ENCODE measurements around the gene PKHD1.

Gene PKHD1

GRCh38 chr6:52123251-52123650 lies 35.8 kb upstream of the PKHD1 start:
- H3K9me3 ChIP-seq (ENCODE audit: control insufficient read depth, insufficient read depth, low read length): no peaks in the 10 kb centered on the region; the same call in 1 of the 2 replicates
- no peaks in the 10 kb centered on the region for H3K36me3 ChIP-seq (ENCODE audit: insufficient read depth, low read length)
- no peaks in the 10 kb centered on the region for H3K4me1 ChIP-seq (ENCODE audit: insufficient read depth, low read length)
- no peak overlapping the region for H3K9ac ChIP-seq (ENCODE audit: low read depth, low read length)

DNA sequence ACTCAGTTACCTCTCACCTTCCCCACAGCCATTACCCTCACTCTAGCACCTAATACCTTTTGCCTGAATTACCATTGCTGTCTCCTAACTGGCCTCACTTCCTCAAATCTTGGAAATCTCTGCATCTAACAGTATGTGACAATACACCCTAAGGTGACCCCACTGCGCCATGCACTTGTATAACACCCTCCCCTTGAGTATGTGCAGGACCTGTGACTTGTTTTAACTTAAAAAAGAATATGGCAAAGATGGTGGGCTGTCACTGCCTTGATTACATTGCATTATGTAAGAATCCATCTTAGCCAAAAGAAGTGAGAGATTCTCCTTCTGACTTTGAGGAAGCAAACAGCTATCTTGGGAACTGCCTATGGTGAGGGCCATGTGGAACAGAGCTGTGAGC lies 29.9 kb upstream of the PKHD1 start:
- H3K36me3 ChIP-seq (ENCODE audit: insufficient read depth, low read length): no peaks in the 10 kb centered on the region
- no peaks in the 10 kb centered on the region for H3K4me1 ChIP-seq (ENCODE audit: insufficient read depth, low read length)
- no peaks in the 10 kb centered on the region; the same call in 1 of the 2 replicates for H3K9me3 ChIP-seq (ENCODE audit: control insufficient read depth, insufficient read depth, low read length)
- no peak overlapping the region for H3K9ac ChIP-seq (ENCODE audit: low read depth, low read length)

GRCh38 chr6:52116605-52116948 lies 29.2 kb upstream of the PKHD1 start:
- H3K4me1 ChIP-seq (ENCODE audit: insufficient read depth, low read length): no peaks in the 10 kb centered on the region
- H3K9me3 ChIP-seq (ENCODE audit: control insufficient read depth, insufficient read depth, low read length): no peaks in the 10 kb centered on the region
- H3K9ac ChIP-seq (ENCODE audit: low read depth, low read length): no peak overlapping the region
- no peaks in the 10 kb centered on the region for H3K36me3 ChIP-seq (ENCODE audit: insufficient read depth, low read length)

GRCh38 chr6:52115891-52116604 lies 28.6 kb upstream of the PKHD1 start:
- Histone ChIP-seq H3K36me3 (ENCODE audit: insufficient read depth, low read length) (no peaks in the 10 kb centered on the region), H3K9me3 (ENCODE audit: control insufficient read depth, insufficient read depth, low read length) (peaks cover 3% of the 10 kb centered on the region; the same call in 1 of the 2 replicates), H3K9ac (ENCODE audit: low read depth, low read length) (no peak overlapping the region), H3K4me1 (ENCODE audit: insufficient read depth, low read length) (no peaks in the 10 kb centered on the region)

GRCh38 chr6:52115145-52115741 lies 27.8 kb upstream of the PKHD1 start:
- Histone ChIP-seq H3K9ac (ENCODE audit: low read depth, low read length) (no peak overlapping the region), H3K9me3 (ENCODE audit: control insufficient read depth, insufficient read depth, low read length) (peaks cover 3% of the 10 kb centered on the region; the same call in 1 of the 2 replicates), H3K4me1 (ENCODE audit: insufficient read depth, low read length) (no peaks in the 10 kb centered on the region), H3K36me3 (ENCODE audit: insufficient read depth, low read length) (no peaks in the 10 kb centered on the region)

GRCh38 chr6:52109171-52109571 lies 21.8 kb upstream of the PKHD1 start:
- Histone ChIP-seq H3K4me1 (ENCODE audit: insufficient read depth, low read length) (peaks cover 5% of the 10 kb centered on the region), H3K9ac (ENCODE audit: low read depth, low read length) (no peak overlapping the region), H3K9me3 (ENCODE audit: control insufficient read depth, insufficient read depth, low read length) (peaks cover 3% of the 10 kb centered on the region; the same call in 1 of the 2 replicates), H3K36me3 (ENCODE audit: insufficient read depth, low read length) (no peaks in the 10 kb centered on the region)

DNA sequence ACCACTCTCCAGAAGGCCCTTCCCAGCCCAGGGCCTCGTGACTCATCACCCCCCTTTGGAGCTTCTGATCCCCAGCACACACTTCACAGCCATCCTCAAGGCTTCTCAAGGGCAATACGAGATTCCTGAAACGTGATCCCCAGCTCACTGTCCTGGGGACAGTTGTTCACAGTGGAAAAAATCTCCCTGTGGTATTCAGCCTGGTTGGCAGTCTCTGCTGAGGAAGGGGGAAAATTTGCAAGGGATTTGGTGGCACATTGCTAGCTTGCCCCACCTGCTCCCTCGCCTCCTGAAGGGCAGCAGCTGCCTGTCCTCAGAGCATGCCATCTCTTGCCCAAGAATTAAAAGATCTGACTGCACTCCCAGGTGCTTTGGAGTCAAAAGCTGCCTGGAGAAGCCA lies 20.7 kb upstream of the PKHD1 start:
- Histone ChIP-seq H3K36me3 (ENCODE audit: insufficient read depth, low read length) (no peaks in the 10 kb centered on the region), H3K9me3 (ENCODE audit: control insufficient read depth, insufficient read depth, low read length) (peaks cover 3% of the 10 kb centered on the region; the same call in 1 of the 2 replicates), H3K4me1 (ENCODE audit: insufficient read depth, low read length) (peaks cover 5% of the 10 kb centered on the region), H3K9ac (ENCODE audit: low read depth, low read length) (no peak overlapping the region)

- no peak overlapping the region for H3K9ac ChIP-seq (ENCODE audit: low read depth, low read length)
- H3K36me3 ChIP-seq (ENCODE audit: insufficient read depth, low read length): no peaks in the 10 kb centered on the region
- H3K4me1 ChIP-seq (ENCODE audit: insufficient read depth, low read length): peaks cover 5% of the 10 kb centered on the region
- H3K9me3 ChIP-seq (ENCODE audit: control insufficient read depth, insufficient read depth, low read length): peaks cover 3% of the 10 kb centered on the region; the same call in 1 of the 2 replicates
These were observed 19.6 kb upstream of the PKHD1 start for GRCh38 chr6:52106994-52107393.

DNA sequence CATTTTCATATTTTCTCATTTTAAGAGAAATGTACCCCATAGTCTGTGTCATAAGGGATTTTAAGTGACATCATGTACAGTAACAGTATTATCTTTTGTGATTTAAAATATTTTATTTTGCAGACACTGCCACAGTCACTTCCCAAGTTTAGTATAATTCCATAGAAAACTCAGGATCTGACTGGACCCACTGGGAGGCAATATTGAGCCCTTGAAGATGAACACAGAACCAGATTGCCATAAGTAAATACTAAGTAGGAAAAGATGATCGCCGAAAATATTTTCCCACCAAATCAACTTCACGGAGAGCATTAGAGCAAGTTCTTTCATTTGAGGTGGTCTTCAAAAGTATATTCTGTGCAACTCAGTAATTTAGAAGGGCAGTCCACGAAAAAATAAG lies 17.6 kb upstream of the PKHD1 start:
- no peaks in the 10 kb centered on the region for H3K36me3 ChIP-seq (ENCODE audit: insufficient read depth, low read length)
- peaks cover 5% of the 10 kb centered on the region for H3K4me1 ChIP-seq (ENCODE audit: insufficient read depth, low read length)
- no peak overlapping the region for H3K9ac ChIP-seq (ENCODE audit: low read depth, low read length)
- H3K9me3 ChIP-seq (ENCODE audit: control insufficient read depth, insufficient read depth, low read length): no peaks in the 10 kb centered on the region; the same call in 1 of the 2 replicates

GRCh38 chr6:52103623-52104022 lies 16.2 kb upstream of the PKHD1 start:
- H3K36me3 ChIP-seq (ENCODE audit: insufficient read depth, low read length): no peaks in the 10 kb centered on the region
- no peak overlapping the region for H3K9ac ChIP-seq (ENCODE audit: low read depth, low read length)
- peaks cover 5% of the 10 kb centered on the region for H3K4me1 ChIP-seq (ENCODE audit: insufficient read depth, low read length)
- no peaks in the 10 kb centered on the region; the same call in 1 of the 2 replicates for H3K9me3 ChIP-seq (ENCODE audit: control insufficient read depth, insufficient read depth, low read length)

- Histone ChIP-seq H3K9me3 (ENCODE audit: control insufficient read depth, insufficient read depth, low read length) (peaks cover 3% of the 10 kb centered on the region; the same call in 1 of the 2 replicates), H3K9ac (ENCODE audit: low read depth, low read length) (no peak overlapping the region), H3K36me3 (ENCODE audit: insufficient read depth, low read length) (no peaks in the 10 kb centered on the region), H3K4me1 (ENCODE audit: insufficient read depth, low read length) (peaks cover 5% of the 10 kb centered on the region; the same call in 1 of the 2 replicates)
These were observed 15.0 kb upstream of the PKHD1 start for GRCh38 chr6:52102405-52102804.

GRCh38 chr6:52098721-52099120 lies 11.3 kb upstream of the PKHD1 start:
- peaks cover 6% of the 10 kb centered on the region; the same call in 1 of the 2 replicates for H3K9me3 ChIP-seq (ENCODE audit: control insufficient read depth, insufficient read depth, low read length)
- no peaks in the 10 kb centered on the region for H3K36me3 ChIP-seq (ENCODE audit: insufficient read depth, low read length)
- no peaks in the 10 kb centered on the region for H3K4me1 ChIP-seq (ENCODE audit: insufficient read depth, low read length)
- no peak overlapping the region for H3K9ac ChIP-seq (ENCODE audit: low read depth, low read length)

GRCh38 chr6:52089758-52090348 lies 2.4 kb upstream of the PKHD1 start:
- no peaks in the 10 kb centered on the region for H3K36me3 ChIP-seq (ENCODE audit: insufficient read depth, low read length)
- no peak overlapping the region for H3K9ac ChIP-seq (ENCODE audit: low read depth, low read length)
- no peaks in the 10 kb centered on the region for H3K4me1 ChIP-seq (ENCODE audit: insufficient read depth, low read length)
- no peaks in the 10 kb centered on the region for H3K9me3 ChIP-seq (ENCODE audit: control insufficient read depth, insufficient read depth, low read length)

- Histone ChIP-seq H3K4me1 (ENCODE audit: insufficient read depth, low read length) (no peaks in the 10 kb centered on the region), H3K9ac (ENCODE audit: low read depth, low read length) (no peak overlapping the region), H3K36me3 (ENCODE audit: insufficient read depth, low read length) (no peaks in the 10 kb centered on the region), H3K9me3 (ENCODE audit: control insufficient read depth, insufficient read depth, low read length) (no peaks in the 10 kb centered on the region)
These were observed 672 bp downstream of the PKHD1 start for GRCh38 chr6:52086741-52087140.

DNA sequence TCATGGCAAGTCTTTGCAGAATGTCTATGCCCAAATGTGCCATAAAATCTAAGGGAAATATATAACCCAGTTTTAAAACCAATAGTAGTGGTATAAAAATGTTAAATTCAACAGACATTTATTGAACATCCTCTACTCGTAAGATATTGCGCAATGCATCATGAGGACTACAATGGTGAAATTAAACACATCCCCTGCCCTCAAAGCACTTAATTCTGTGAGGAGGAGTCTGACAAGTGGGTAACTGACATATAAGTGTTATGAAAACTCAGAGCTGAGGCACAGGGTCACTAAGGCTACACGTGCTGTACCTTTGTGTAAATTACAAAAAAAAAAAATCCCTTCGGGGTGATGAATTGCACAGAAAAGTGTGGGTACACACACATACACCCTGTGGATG lies 6.2 kb downstream of the PKHD1 start:
- Histone ChIP-seq H3K9ac (ENCODE audit: low read depth, low read length) (no peak overlapping the region), H3K9me3 (ENCODE audit: control insufficient read depth, insufficient read depth, low read length) (no peaks in the 10 kb centered on the region), H3K4me1 (ENCODE audit: insufficient read depth, low read length) (peaks cover 27% of the 10 kb centered on the region), H3K36me3 (ENCODE audit: insufficient read depth, low read length) (no peaks in the 10 kb centered on the region)
